GM18511 (cell line): Measurements from ENCODE around the gene TRIM49B.
"Not testable (repeated sequence)": the region's sequence is repeated elsewhere in the genome, so short reads cannot be mapped to it uniquely, and the experiment has no call there.

Experiments used
- ATAC-seq: cut with Tn5 transposase; IDR thresholded peaks from one replicate; pipeline ENCODE4 v1.9.1; 2021; ENCODE audit warnings: mild to moderate bottlenecking, moderate library complexity; ENCODE audit not compliant: unreplicated experiment

The TRIM49B gene

GRCh38 chr11:49028523-49028922, at the start of gene TRIM49B:
Gene TRIM49B (plus strand): TSS chr11:49028823. CDS start chr11:49031600, 2,777 bp downstream.
- not testable (repeated sequence) for ATAC-seq

- ATAC-seq, result not testable (repeated sequence)
Observed at GRCh38 chr11:48983785-48984184, 44.8 kb upstream of the TRIM49B start, which contains the start of gene TRIM51G. Gene TRIM51G (minus strand): TSS chr11:48983885. CDS start chr11:48981695, 2,190 bp downstream.

- ATAC-seq, result not testable (repeated sequence)
Observed at GRCh38 chr11:49048229-49048628, 19.6 kb downstream of the TRIM49B start.

GRCh38 chr11:49049821-49050220, 21.2 kb downstream of the TRIM49B start:
- not testable (repeated sequence) for ATAC-seq

GRCh38 chr11:49059012-49059411, 30.4 kb downstream of the TRIM49B start, which contains the start of gene TRIM64C:
Gene TRIM64C (minus strand): TSS chr11:49059112. CDS start chr11:49059112, 0 bp downstream.
- ATAC-seq, result not testable (repeated sequence)

GRCh38 chr11:49069897-49070296, 41.3 kb downstream of the TRIM49B start:
- not testable (repeated sequence) for ATAC-seq
